ENCODE measurements around the gene XYLB.

Gene XYLB

DNA sequence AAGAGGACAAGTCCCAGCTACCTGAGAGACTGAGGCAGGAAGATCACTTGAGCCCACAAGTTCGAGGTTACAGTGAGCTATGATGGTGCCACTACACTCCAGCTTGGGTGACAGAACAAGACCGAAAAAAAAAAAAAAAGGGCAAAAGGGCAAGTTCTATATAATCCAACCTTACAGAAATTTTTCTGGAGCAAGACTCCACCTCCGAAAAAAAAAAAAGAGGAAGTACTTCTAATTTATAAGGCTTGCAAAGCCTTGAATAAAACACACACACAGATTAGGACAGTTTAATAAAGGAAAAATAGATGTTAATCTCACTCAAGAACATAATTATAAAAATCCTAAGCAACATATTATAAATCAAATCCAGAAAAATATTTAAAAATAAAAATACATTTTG is 14.4 kb upstream of the XYLB start:
- Histone ChIP-seq H3K4me3 (ENCODE audit: low read depth, low read length) (no peak overlapping the region), H3K27ac (no peak overlapping the region), H3K27me3 (ENCODE audit: insufficient read depth, low read depth, severe bottlenecking) (no peaks in the 10 kb centered on the region), H3K9me3 (ENCODE audit: severe bottlenecking) (peaks cover 3% of the 10 kb centered on the region), H3K36me3 (no peaks in the 10 kb centered on the region)
- no peak for DNase-seq
- TF ChIP-seq, protein P1, sequence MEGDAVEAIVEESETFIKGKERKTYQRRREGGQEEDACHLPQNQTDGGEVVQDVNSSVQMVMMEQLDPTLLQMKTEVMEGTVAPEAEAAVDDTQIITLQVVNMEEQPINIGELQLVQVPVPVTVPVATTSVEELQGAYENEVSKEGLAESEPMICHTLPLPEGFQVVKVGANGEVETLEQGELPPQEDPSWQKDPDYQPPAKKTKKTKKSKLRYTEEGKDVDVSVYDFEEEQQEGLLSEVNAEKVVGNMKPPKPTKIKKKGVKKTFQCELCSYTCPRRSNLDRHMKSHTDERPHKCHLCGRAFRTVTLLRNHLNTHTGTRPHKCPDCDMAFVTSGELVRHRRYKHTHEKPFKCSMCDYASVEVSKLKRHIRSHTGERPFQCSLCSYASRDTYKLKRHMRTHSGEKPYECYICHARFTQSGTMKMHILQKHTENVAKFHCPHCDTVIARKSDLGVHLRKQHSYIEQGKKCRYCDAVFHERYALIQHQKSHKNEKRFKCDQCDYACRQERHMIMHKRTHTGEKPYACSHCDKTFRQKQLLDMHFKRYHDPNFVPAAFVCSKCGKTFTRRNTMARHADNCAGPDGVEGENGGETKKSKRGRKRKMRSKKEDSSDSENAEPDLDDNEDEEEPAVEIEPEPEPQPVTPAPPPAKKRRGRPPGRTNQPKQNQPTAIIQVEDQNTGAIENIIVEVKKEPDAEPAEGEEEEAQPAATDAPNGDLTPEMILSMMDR (IDR thresholded peaks at IDR 0.05; ENCODE audit: low read depth, low read length): no peak

DNA sequence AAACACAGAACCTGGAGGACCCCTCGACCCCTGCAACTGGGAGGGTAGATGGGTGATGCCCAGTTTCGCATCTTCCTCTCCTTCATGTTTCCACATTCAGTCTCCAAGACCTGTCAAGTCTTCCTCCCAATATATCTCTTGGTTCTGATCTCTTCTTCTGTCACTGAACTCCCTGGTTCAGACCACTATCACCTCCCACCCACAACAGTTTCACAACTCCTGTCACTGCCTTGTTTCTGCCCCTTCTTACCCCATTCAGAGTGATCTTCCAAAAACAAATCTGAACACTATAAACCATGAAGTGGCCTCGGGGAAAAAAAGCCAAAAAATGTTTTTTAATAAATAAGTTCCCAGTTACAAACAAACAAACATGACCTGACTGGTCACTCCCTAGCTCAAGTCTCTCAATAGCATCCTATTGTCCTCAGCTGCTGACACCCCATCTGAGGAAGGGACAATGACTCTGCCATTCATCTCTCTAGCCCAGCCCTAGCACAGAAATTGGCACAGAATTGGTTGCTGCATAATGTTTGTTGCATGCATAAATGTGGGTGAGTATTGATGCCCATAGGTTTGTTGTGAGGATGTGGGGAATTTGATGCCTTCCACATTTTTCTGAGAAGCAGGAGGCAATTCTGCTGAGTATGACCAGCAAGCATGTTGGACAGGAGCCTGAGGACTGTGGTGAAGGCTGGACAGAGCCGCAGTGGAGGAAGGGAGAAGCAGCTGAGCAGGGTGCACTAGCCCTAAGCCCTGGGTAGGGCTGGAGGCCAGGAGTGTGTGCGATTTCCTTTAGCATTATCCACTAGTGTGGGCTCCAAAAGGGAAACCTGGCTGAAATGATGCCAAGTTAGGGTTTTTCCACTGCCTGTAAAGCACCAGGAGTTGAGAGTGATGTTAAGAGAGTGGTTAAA is 12.2 kb upstream of the XYLB start:
- Histone ChIP-seq H3K4me3 (ENCODE audit: low read depth, low read length) (no peak overlapping the region), H3K9me3 (ENCODE audit: severe bottlenecking) (no peaks in the 10 kb centered on the region), H3K27me3 (ENCODE audit: insufficient read depth, low read depth, severe bottlenecking) (no peaks in the 10 kb centered on the region), H3K27ac (no peak overlapping the region), H3K36me3 (no peaks in the 10 kb centered on the region)
- TF ChIP-seq, protein P1 (IDR thresholded peaks at IDR 0.05; ENCODE audit: low read depth, low read length): no peak
- no peak for DNase-seq

DNA sequence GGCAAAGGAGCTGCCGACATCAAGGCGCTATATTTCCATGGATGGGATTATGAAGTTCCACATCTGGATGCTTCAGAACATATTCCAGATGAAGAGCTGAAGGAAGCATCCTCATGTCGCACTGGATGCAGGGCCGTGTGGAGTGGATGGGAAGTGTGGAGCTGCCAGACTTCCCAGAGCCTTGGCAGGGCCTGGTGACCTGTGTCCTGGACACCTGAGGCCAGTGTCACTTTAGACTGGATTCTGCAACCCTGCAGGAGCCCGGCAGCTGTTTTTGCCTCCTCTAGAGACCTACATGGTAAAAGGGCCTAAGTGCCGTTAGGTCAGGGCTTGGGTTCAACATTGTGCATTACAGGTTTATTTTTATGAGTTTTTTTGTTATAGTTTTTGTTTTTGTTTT is 11.3 kb upstream of the XYLB start:
- Histone ChIP-seq H3K4me3 (ENCODE audit: low read depth, low read length) (no peak overlapping the region), H3K27me3 (ENCODE audit: insufficient read depth, low read depth, severe bottlenecking) (no peaks in the 10 kb centered on the region), H3K27ac (no peak overlapping the region), H3K9me3 (ENCODE audit: severe bottlenecking) (no peaks in the 10 kb centered on the region), H3K36me3 (no peaks in the 10 kb centered on the region)
- DNase-seq: no peak
- TF ChIP-seq, protein P1 (IDR thresholded peaks at IDR 0.05; ENCODE audit: low read depth, low read length): no peak

DNA sequence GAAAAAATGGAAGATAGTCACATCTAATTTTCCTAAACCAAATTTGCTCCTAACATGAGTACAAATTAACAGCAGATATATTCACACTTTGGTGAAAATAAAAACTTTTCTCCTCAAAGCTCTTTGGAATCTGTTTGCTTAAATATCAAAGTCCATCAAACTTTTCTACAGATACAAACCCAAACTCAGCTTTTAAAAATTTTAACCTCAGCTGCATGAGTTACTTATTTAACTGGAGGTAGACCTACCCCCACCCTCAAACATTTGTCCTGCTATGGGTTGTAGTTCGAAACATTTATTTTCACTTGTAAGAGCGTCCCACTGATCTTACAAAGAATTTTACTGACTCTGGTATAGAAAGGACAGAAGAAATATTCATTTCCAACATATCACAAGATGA is 8.9 kb upstream of the XYLB start:
- no peak for DNase-seq
- Histone ChIP-seq H3K9me3 (ENCODE audit: severe bottlenecking) (no peaks in the 10 kb centered on the region), H3K27me3 (ENCODE audit: insufficient read depth, low read depth, severe bottlenecking) (no peaks in the 10 kb centered on the region), H3K4me3 (ENCODE audit: low read depth, low read length) (no peak overlapping the region), H3K27ac (no peak overlapping the region), H3K36me3 (no peaks in the 10 kb centered on the region)
- TF ChIP-seq, protein P1 (IDR thresholded peaks at IDR 0.05; ENCODE audit: low read depth, low read length): no peak

DNA sequence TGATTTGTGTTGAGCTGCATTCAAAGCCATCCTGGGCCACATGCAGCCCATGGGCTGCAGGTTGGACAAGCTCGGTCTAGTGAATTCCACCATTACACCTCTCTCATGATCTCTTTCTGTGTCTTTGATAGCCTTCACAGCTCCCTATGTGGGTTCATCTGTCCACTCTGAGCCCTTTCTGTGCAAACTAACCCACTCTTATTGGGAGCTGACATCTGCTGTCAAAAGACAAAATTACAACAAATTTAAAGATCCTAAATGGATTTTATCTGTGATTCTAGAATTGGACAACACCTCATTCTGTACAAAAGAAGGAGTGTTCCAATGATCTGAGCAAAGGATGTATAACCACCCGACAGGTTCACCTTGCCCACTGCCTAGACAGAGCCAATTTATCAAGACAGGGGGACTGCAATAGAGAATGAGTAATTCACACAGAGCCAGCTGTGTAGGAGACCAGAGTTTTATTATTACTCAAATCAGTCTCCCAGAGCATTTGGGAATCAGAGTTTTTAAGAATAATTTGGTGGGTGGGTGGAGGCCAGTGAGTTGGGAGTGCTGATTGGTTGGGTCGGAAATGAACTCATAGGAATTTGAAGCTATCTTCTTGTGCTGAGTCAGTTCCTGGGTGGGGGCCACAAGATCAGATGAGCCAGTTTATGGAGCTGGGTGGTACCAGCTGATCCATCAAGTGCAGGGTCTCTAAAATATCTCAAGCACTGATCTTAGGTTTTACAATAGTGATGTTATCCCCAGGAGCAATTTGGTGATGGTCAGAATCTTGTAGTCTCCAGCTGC is 2.6 kb upstream of the XYLB start:
- Histone ChIP-seq H3K27ac (no peak overlapping the region), H3K4me3 (ENCODE audit: low read depth, low read length) (no peak overlapping the region), H3K27me3 (ENCODE audit: insufficient read depth, low read depth, severe bottlenecking) (no peaks in the 10 kb centered on the region), H3K36me3 (peaks cover 8% of the 10 kb centered on the region), H3K9me3 (ENCODE audit: severe bottlenecking) (no peaks in the 10 kb centered on the region)
- DNase-seq: no peak
- TF ChIP-seq, protein P1 (IDR thresholded peaks at IDR 0.05; ENCODE audit: low read depth, low read length): no peak
